ENCODE results near the gene RAD51B.

The RAD51B gene

DNA sequence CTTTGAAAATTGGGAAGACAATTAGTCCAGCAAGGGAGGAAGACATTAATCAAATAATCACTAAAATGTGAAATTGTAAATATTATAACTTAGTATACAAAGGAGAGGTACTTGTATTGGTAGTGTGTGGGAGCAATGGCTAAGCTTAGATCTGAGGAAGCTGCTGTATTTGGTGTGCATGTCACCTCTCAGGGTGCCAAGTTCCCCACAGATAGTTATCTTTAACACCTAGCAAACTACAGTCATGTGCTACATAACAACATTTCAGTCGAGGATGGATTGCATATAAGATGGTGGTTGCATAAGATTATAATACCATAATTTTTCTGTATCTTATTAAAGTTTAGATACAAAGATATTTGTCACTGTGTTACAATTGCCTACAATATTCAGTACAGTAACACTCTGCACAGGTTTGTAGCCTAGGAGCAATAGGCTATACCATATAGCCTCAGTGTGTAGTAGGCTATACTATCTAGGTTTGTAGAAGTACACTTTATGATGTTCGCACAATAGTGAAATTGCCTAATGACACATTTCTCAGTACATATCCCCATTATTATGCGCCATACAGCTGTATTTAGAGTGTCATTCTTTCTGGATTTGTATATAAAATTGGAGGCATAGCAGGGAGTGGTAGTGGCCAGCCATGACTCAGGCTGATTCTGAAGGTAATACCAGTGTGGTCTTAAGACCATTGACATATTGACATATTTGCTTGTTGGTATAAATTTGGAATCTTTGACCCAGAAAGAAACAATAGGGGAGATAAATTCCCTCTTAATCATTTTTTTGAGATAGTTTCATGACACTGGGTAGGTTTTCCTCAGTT is 55.8 kb downstream of the RAD51B start:
- no peak overlapping the region for H3K4me3 ChIP-seq (replicated peaks in 1 of 2; ENCODE audit: low read depth in 2 of 2, low read length in 2 of 2)
- TF ChIP-seq, protein P1, sequence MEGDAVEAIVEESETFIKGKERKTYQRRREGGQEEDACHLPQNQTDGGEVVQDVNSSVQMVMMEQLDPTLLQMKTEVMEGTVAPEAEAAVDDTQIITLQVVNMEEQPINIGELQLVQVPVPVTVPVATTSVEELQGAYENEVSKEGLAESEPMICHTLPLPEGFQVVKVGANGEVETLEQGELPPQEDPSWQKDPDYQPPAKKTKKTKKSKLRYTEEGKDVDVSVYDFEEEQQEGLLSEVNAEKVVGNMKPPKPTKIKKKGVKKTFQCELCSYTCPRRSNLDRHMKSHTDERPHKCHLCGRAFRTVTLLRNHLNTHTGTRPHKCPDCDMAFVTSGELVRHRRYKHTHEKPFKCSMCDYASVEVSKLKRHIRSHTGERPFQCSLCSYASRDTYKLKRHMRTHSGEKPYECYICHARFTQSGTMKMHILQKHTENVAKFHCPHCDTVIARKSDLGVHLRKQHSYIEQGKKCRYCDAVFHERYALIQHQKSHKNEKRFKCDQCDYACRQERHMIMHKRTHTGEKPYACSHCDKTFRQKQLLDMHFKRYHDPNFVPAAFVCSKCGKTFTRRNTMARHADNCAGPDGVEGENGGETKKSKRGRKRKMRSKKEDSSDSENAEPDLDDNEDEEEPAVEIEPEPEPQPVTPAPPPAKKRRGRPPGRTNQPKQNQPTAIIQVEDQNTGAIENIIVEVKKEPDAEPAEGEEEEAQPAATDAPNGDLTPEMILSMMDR (IDR thresholded peaks at IDR 0.05; ENCODE audit: low read depth, low read length), result no peak
- DNase-seq (ENCODE audit: low read depth in 2 of 2), result no peak

DNA sequence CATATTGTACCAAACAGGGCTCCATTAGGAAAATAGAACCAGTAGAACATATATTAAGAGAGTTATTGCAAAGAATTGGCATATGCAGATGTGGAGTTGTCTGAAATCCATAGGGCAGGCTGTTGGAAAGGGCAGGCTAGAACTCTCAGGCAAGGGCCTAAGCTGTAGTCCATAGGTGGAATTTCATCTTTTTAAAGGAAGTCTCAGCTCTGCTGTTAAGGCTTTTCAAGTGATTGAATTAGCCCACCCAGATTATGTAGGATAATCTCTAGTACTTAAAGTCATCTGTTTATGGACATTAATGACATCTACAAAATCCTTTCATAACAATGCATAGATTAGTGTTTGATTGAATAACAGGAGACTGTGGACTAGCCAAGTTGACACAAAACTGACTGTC is 59.4 kb downstream of the RAD51B start:
- no peak for DNase-seq (ENCODE audit: low read depth in 2 of 2)
- TF ChIP-seq, protein P1 (IDR thresholded peaks at IDR 0.05; ENCODE audit: low read depth, low read length), result no peak
- no peak overlapping the region for H3K4me3 ChIP-seq (replicated peaks in 1 of 2; ENCODE audit: low read depth in 2 of 2, low read length in 2 of 2)

DNA sequence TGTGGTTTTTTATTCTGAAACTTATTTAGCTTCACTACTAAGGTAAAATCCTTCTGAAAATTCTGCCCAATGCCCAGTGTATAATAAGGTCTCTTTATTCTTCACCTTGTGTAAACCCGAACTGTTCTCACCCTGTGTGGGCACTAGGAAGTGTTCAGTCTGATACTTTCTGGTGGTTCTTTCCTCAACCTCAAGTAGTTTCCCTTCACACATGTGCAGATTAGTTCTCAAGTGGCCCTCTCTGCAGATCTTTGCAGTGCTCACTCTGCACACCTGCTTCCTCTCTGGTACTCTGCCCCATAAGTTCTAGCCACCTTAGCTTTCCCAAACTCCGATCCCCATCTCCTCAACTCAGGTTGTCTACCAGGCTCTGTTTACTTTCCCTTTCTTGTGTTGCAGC is 61.6 kb downstream of the RAD51B start:
- TF ChIP-seq, protein P1 (IDR thresholded peaks at IDR 0.05; ENCODE audit: low read depth, low read length), result no peak
- no peak for DNase-seq (ENCODE audit: low read depth in 2 of 2)

DNA sequence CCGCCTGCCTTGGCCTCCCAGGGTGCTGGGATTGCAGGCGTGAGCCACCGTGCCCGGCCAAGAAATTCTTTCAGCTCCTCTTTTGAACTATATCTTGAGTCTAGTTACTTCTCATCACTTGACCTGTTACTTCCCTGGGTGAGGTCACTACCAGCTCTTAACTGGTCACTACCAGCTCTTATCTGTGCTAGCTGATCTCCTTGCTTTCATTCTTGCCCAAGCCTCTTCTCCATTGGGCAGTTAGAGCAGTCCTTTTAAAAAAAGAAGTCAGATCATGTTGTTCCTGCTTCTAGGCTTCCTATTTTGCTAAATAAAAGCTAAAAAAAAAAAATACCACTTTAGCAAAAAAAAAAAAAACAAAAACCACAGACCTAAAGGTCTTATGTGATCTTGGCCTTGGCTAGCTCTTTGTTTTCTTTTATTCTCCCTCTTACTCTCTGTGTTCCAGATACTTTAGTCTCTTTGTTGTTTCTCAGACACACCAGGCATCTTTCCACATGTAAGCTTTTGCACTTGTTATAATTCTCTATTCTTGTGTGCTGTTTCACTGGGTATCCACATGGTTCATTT is 63.5 kb downstream of the RAD51B start:
- H3K4me3 ChIP-seq (replicated peaks in 1 of 2; ENCODE audit: low read depth in 2 of 2, low read length in 2 of 2), result no peak overlapping the region
- no peak for DNase-seq (ENCODE audit: low read depth in 2 of 2)
- TF ChIP-seq, protein P1 (IDR thresholded peaks at IDR 0.05; ENCODE audit: low read depth, low read length), result no peak

More for the DNA sequence above, 61.6 kb downstream of the RAD51B start:
- no peak overlapping the region for H3K4me3 ChIP-seq (replicated peaks in 1 of 2; ENCODE audit: low read depth in 2 of 2, low read length in 2 of 2)

DNA sequence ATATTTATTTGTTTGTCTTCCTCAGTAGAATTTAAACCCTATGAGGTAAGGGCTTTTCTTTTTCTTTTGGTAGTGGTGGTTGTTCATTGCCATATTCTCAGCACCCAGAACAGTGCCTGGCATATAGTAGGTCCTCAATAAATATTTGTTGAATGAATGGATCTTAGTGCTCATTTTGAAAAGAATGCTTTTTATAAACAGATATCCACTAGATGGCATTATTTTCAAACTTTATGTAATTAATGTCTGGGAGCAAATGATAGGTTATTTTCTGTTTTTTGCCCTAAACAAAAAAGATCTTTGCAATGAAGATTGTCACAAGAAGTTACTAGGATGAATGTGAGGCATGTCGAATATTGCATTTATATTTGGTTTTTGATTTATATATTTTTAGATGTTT is 64.1 kb downstream of the RAD51B start:
- TF ChIP-seq, protein P1 (IDR thresholded peaks at IDR 0.05; ENCODE audit: low read depth, low read length), result peak; percentile 21
- H3K4me3 ChIP-seq (replicated peaks in 1 of 2; ENCODE audit: low read depth in 2 of 2, low read length in 2 of 2), result no peak overlapping the region
- DNase-seq (ENCODE audit: low read depth in 2 of 2), result peak; percentile 54 to 56

DNA sequence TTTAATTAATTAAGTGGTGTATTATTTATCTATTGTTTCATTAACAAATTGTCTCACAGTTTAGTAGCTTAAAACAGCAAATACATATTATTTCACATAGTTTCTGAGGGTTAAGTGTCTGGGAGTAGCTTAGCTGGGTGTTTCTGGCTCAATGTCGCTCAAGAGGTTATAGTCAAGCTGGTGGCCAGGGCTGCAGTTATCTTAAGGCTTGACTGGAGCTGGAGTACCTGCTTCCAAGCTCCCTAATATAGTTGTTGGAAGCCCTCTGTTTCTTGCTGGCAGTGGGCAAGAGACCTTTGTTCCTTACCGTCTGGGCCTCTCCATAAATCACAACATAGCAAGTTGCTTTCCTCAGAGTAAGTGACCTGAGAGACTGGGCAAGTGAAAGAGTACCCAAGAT is 66.6 kb downstream of the RAD51B start:
- TF ChIP-seq, protein P1 (IDR thresholded peaks at IDR 0.05; ENCODE audit: low read depth, low read length), result no peak
- H3K4me3 ChIP-seq (replicated peaks in 1 of 2; ENCODE audit: low read depth in 2 of 2, low read length in 2 of 2), result no peak overlapping the region
- no peak for DNase-seq (ENCODE audit: low read depth in 2 of 2)

All from cardiac fibroblast (primary cell).